Measurements from ENCODE around the gene SSB.

GRCh38 chr2:169761251-169761969 is 37.3 kb upstream of the SSB start:
- no peak for TF ChIP-seq REST (IDR thresholded peaks at IDR 0.05; ENCODE audit: insufficient replicate concordance, low read depth)
- TF ChIP-seq CTCF (IDR thresholded peaks at IDR 0.05; ENCODE audit: insufficient read depth, low read length) = no peak
- TF ChIP-seq SPI1 (IDR thresholded peaks at IDR 0.05; ENCODE audit: borderline replicate concordance, low read depth) = no peak

All from HL-60 (cell line).